HG02938 (cell line): ENCODE results near the gene ASTN2.

Source experiments
- ATAC-seq: cut with Tn5 transposase; IDR thresholded peaks from one replicate; pipeline ENCODE4 v1.9.1; 2021; ENCODE audit warnings: mild to moderate bottlenecking, moderate library complexity; ENCODE audit not compliant: unreplicated experiment

Gene ASTN2

DNA sequence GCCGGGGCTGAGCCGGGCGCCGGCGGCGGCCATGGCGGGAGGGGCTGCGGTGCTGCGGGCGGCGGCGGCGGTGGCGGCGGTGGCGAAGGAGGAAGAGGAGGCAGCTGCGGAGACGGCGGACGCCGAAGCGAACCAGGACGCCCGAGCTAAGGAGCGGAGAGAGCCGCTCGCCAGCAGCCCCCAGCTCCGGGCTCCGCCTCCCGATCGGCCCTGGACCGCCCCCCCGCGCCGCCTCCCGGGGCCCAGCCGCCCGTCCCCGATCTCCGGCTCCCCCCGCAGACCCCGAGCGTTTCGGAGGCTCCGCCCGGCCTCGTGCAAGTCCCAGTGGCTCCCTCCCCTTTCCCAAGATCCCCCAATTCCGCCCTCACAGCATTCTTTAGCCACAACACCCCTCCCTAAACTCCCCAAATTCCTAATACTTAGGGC is at the start of gene ASTN2:
TSS of gene ASTN2 (minus strand) at position 152 of the 426 bp plus-strand sequence. CDS start at position 33, 119 bp downstream.
- ATAC-seq, result no peak

- no peak for ATAC-seq
These were observed 48.0 kb upstream of the ASTN2 start for GRCh38 chr9:117462861-117463260.

DNA sequence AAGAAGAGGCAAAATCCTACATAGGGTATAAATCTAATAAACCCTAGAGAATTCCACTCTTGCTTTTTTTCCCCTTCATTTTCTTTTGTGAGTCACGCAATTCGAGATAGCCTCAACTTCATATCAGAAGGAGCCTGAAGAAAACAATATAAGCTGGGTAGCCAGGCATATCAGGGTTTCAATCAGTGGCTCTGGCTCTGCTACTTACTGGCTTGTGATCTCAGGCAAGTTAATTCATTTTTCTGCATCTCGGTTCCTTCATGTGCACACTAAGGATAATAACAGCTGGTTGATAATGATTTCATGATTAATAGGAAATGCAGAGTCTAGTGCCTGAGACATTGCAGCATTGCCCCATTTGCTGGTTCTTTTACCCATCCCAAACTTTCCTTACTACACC is 46.5 kb upstream of the ASTN2 start:
- ATAC-seq, result no peak

- no peak for ATAC-seq
These were observed 45.9 kb upstream of the ASTN2 start for GRCh38 chr9:117460743-117461142.

GRCh38 chr9:117459913-117460312 is 45.1 kb upstream of the ASTN2 start:
- ATAC-seq, result no peak

DNA sequence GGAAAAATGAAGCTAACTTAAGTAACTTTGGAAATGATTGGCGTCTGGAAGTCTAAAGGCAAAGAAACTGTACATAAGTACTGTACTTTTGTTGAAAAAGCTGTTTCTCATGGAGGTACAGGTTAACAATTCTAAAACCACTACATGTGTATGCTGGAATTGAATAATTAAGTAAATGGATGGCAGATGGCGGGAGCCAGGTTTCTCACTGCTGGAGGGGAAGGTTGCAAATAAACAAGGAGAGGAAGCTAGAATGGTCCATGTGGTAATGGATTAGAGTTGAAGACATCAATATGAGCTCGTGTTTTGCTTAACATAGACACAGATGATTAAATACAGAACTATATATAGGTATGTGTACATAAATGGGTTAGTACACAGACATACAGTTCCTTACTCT is 43.2 kb upstream of the ASTN2 start:
- ATAC-seq, result no peak

DNA sequence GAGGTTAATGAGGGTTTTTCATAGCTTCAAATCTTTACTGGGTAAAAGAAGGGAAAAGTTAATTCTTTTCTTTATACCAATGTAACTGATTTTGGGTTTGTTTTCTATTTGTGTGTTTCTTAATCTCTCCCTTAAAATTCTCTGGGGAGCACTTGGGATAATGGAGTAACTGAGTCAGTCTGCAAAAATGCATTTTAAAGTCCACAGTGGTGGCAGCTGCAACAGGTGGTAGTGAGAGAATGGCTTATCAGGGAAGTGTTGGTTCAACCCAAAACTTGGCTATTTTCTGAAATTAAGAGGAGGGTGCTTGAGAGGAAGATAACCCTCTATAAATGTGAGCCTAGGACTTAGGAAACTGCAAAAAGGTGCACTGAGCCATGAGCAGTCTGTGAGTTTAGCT is 39.9 kb upstream of the ASTN2 start:
- no peak for ATAC-seq

GRCh38 chr9:117453737-117454136 is 38.9 kb upstream of the ASTN2 start:
- no peak for ATAC-seq

GRCh38 chr9:117451311-117451710 is 36.5 kb upstream of the ASTN2 start:
- no peak for ATAC-seq

DNA sequence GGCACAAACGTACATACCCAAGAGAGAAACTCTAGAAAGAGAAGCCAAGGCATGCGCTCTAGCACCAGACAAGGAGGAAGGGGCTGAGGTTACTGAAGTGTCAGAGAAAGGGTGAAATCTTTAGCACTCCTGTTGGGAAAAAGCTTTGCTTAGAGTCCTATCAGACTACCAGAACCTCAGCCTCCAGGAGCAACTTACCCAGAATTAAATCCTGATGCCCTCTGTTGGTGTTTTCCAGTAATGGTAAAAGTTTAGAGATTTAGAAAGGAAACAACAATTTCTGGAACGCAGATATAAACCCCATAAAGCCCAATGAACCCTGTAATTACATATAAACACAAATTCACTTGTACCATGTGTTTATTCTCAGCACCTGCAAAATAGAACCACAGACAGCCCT is 33.2 kb upstream of the ASTN2 start:
- ATAC-seq, result no peak

DNA sequence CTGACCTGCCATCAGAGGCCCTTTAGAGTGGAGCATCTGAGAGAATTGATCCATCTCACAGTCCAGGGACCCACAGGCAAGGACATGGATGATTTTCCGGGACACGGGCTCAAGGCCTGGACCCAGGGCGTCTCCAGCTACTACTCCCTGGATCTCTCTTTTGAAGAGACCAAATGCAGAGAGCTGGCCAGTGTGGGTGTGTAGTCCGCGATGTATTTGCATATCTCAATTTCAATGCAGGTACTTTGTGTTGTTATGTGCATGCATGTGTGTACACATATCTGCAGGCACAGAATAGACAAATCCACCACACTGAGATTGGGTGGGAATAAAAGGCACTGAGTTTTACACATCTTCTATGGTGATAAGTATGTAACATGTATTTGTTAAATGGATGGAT is 30.8 kb upstream of the ASTN2 start:
- no peak for ATAC-seq

- ATAC-seq, result no peak
These were observed 29.6 kb upstream of the ASTN2 start for GRCh38 chr9:117444501-117444900.

GRCh38 chr9:117437283-117437682 is 22.4 kb upstream of the ASTN2 start:
- no peak for ATAC-seq

DNA sequence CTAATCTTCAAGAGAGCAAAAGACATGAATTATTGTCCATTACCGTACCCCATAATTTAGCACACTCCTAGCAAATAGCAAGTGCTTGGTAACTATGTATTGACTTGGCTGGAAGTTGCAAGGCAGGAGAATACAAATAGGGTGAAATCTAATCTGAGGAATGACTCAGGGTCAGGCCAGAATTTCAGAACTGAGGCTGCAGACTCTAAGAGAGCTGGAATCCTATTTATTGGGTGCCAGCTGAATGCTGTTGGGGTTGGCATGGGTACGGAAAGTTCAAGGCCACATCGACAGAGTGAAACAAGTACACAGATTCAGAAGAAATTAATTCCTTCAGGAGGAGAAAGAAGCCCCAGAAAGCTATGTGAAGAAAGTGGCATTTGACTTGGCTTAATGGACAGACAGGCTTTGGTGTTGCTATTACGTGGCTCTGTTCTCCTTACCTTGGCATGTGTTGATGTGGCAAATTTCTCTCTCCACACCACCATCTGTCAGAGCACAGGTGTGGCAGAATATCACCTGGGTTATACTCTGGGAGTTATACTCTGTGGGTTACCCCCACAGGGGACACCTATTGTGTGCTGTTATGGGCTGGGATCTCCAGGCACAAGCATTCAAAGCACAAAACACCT is 20.9 kb upstream of the ASTN2 start:
- ATAC-seq, result no peak

DNA sequence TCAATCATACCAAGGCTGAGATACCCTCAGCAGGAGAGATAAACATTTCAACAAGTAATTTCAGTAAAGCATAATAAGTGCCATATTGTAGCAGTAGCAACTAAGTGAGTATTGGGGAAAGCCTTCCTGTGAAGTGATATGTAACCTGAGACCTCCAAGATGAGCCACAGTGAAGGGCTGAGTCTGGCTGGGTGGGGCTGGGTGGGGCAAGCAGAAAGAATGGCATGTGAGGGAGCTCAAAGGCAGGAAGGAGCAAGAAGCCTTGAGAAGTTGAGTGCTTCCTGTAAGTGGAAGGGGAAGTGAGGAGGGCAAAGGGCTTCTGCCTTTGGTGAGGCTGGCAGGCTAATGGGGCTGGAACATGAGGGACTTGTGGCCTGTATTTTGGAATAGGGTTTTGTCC is 19.7 kb upstream of the ASTN2 start:
- no peak for ATAC-seq

DNA sequence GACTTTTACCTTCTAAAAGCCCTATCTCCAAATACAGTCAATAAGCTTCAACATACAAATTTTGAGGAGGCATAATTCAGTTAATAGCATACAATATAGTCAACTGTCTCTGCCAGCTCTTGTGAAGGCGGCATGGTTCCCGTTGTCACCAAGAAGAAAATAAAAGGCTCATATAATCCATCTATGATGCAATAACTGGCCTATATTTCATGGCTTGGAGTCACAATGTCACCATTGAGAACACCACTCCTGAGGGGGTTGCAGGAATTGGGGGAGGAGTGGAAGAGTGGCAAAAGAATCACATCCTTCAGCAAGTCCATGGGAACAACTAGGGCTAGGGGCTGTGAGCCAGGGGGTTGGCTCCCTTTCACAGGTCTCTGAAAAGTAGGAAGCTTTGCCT is 16.0 kb upstream of the ASTN2 start:
- ATAC-seq, result no peak

DNA sequence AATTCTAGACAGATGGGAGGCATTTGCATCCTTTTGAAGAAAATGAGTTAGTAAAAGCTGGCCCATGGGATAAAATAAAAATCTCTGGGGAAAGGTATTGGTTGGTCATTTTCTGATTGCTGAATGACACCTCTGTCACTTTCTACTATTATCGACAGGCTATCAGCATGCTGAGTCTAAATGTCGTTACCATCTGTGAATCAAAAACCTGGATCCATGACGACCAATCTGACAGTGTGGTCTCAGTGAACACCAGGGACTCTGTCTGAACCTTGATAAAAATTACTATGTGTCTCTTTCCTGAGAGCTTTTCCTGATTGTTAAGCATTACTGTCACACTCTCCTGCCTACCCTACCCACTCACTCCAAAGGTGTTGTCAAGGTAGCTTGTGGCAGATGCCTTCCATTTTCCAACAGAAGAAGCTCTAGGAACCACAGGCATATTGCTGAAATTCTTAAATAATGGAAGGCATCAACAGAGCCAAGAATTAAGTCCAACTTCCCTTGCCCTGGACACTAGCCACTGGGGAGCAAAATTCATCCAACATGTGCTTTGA is 12.6 kb upstream of the ASTN2 start:
- no peak for ATAC-seq

DNA sequence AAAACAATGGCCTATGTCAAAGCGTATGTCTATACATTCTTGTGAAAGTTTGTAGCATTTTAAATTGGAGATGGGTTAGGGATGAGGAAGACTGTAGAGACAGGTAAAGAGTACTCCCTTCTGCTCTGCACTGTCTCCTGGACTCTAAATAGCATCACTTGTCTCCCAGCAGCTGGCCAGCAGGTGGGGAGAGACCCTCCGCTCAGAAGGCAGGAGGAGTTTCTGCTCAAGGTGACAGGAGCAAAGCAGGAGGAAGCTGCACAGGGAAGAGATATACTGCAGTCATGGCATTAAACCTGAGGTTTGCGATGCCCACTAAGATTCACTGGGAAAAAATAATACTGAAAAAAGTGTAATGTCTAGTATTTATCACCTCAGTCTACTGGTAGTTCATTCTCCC is 10.7 kb upstream of the ASTN2 start:
- ATAC-seq, result no peak

DNA sequence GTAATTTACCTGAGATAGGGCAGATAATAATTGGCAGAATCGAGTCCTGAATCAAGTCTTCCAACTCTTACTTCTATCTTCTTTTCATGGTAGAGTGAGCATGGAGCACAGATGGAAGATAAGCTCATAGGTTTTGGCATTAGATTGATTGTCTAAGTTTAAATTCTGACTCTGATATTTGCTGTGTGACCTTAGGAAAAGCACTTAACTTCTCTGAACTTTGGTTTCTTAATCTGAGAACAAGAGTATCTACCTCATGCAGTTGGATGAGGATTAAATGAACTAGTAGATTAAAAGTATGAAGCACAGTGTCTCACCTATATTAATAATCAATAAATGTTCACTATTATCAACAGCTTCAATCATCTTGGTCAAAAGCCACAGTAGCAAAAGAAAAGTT is 9.4 kb upstream of the ASTN2 start:
- ATAC-seq, result no peak

DNA sequence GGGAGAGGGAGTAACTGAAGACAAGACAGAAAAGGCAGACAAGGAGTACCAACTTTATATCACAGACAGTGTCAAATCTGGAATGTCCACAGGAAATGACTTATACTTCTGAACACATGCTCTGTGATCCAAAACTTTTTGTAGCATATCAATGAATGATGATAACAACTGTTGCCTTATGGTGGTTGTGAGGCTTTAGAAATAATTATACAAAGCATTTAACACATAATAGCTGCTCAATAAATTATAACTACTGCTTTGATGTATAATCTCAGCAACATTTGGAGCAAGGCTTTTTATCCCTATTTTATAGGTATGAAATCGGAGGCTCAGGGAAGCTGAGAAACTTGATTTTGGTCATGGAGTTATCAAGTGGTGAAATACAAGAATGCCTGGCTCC is 3.3 kb upstream of the ASTN2 start:
- ATAC-seq, result no peak

- no peak for ATAC-seq
These were observed 2.0 kb upstream of the ASTN2 start for GRCh38 chr9:117416856-117417255.

DNA sequence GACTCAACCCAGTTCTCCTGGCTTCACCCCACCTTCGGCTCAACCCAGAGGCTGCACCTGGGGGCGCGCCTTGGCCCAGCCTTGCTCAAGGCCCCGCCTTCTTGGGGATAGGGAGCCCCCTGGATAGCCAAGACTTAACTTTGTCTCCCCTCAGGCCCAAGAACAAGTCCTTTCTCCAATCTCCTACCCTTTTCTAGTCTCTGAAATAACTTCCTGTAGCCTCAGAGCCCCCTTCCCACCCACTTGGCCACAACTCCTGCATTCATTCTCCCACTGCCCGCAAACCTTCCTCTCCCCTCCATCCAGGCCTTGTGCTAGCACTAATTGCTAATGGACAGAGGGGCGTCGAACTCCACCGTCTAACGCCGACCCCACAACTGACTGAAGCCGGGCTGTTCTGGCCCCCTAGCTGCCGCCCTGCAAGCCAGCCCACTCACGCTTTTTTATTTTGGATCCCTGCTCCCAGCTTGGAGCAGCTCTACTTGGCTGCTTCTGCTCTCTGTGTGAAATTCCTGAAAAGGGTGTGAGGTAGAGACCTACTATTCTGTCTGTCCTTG is 579 bp upstream of the ASTN2 start:
- ATAC-seq, result no peak
